ENCODE data around the gene TMEM19. TPM values are rescaled to one million over a fixed set of nuclear protein-coding genes. Genes with fewer than 3 reads are reported as not detected.
A peak's percentile ranks its signal among the peaks of the same experiment; 100 is the strongest.

The TMEM19 gene
- total and polyA plus RNA-seq, 2 experiments from 2014 or later = 6.5 to 14.1 TPM

GRCh38 chr12:71725011-71725410 is 39.1 kb downstream of the TMEM19 start:
- TF ChIP-seq JUNB (IDR thresholded peaks at IDR 0.05; ENCODE audit: unreplicated experiment) (no peak), CREB1 (CRISPR knock-in tag; IDR thresholded peaks at IDR 0.05; ENCODE audit: low read depth) (no peak), POLR2AphosphoS5 (IDR thresholded peaks at IDR 0.05; ENCODE audit: low read depth) (no peak), REST (IDR thresholded peaks at IDR 0.05; ENCODE audit: unreplicated experiment) (no peak), STAT1 (IDR thresholded peaks at IDR 0.05; ENCODE audit: unreplicated experiment) (no peak), EZH2phosphoT487 (IDR thresholded peaks at IDR 0.05; ENCODE audit: unreplicated experiment) (no peak), ETS1 (IDR thresholded peaks at IDR 0.05) (no peak), ZNF331 (CRISPR knock-in tag; IDR thresholded peaks at IDR 0.05; ENCODE audit: low read depth) (no peak), NANOG (IDR thresholded peaks at IDR 0.05; ENCODE audit: borderline replicate concordance) (no peak), ZNF462 (CRISPR knock-in tag; IDR thresholded peaks at IDR 0.05) (no peak), CTCF (conservative IDR thresholded peaks at IDR 0.05; ENCODE audit: low read depth in 2 of 2) (no peak), EZH2 (IDR thresholded peaks at IDR 0.05; ENCODE audit: low read depth, unreplicated experiment) (no peak), ZNF114 (CRISPR knock-in tag; IDR thresholded peaks at IDR 0.05) (no peak)
- Histone ChIP-seq H3K79me2 (replicated peaks; ENCODE audit: insufficient read depth) (no peaks in the 10 kb centered on the region), H3F3A (replicated peaks; ENCODE audit: low read depth) (no peaks in the 10 kb centered on the region), H4K20me1 (replicated peaks; ENCODE audit: insufficient read depth) (no peaks in the 10 kb centered on the region), H3K27me3 (ENCODE audit: insufficient read depth) (no peaks in the 10 kb centered on the region), H2AFZ (peak overlapping the region; percentile 11; the same call in 1 of the 2 replicates), H3K9me2 (ENCODE audit: insufficient read depth) (no peaks in the 10 kb centered on the region), H3K36me3 (ENCODE audit: insufficient read depth) (no peaks in the 10 kb centered on the region), H3K4me1 (ENCODE audit: insufficient read depth) (no peaks in the 10 kb centered on the region), H3K27ac (ENCODE audit: low read depth) (no peak overlapping the region), H3K4me3 (no peak overlapping the region), H3K4me2 (no peak overlapping the region)
- H3K9me3 Mint-ChIP-seq = no peaks in the 10 kb centered on the region
- H3K4me3 Mint-ChIP-seq = no peak overlapping the region
- no peaks in the 10 kb centered on the region for H3K36me3 Mint-ChIP-seq (ENCODE audit: low read depth)
- H3K27me3 Mint-ChIP-seq (ENCODE audit: insufficient read depth, low read depth, poor library complexity) = peaks cover 3% of the 10 kb centered on the region
- DNase-seq (ENCODE audit: low spot score) (no peak), ATAC-seq (no peak)
- no peaks in the 10 kb centered on the region for H3K4me1 Mint-ChIP-seq
- H3K27ac Mint-ChIP-seq = no peak overlapping the region
